Neural progenitor cell (in vitro differentiated cells): Measurements from ENCODE around the gene LSM14A.

Experiments used
- CTCF ChIP-seq: fragments of 200-600 bp; sonication (generic); IDR thresholded peaks from 2 replicates; pipeline ENCODE4 v1.5.1; 2017; ENCODE audit warnings: antibody characterized with exemption, mild to moderate bottlenecking
- EZH2 ChIP-seq: fragments of 200-600 bp; sonication (generic); IDR thresholded peaks from 2 replicates; pipeline ENCODE4 v1.6.1; 2017; ENCODE audit warnings: antibody characterized with exemption, mild to moderate bottlenecking, moderate library complexity
- EZH2phosphoT487 ChIP-seq: fragments of 200-600 bp; sonication (generic); IDR thresholded peaks from 2 replicates; pipeline ENCODE4 v1.6.1; 2017; ENCODE audit warnings: antibody characterized with exemption

- TF ChIP-seq CTCF (no peak), EZH2phosphoT487 (no peak), EZH2 (no peak)
Measured at GRCh38 chr19:34274284-34274826, 102.1 kb downstream of the LSM14A start.
